Measurements from ENCODE around the gene MERTK. TPM values are rescaled to one million over a fixed set of nuclear protein-coding genes. Genes with fewer than 3 reads are reported as not detected.

MERTK gene
- total and polyA plus RNA-seq, 2 of the 8 experiments (the other 6 are each of a cell fraction or from before 2014, with no cell fraction given), result 6.5 to 7.0 TPM

DNA sequence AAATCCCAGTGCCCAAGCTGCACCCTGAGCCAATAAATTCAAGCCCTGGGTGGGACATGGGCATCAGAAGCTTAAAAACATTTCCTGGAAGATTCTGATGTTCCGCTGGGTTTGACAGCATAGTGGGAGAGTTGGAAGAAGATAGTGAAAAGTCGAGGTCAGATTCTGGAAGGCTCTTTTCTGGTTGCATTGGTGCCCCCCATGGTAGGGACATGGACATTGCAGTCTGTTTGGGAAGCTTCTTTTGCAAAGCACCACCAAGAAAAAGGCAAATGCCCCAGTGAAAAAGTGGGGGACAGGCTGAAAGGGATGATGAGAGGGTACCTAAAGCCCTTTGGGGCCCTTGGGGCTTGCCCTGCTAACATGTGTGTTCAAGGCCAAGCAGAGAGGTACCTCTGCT lies 21.0 kb downstream of the MERTK start:
- H3K4me2 ChIP-seq (ENCODE audit: insufficient read depth in 1 of 2, low read depth in 2 of 2, low read length in 2 of 2), result no peak overlapping the region

More for the DNA sequence above, 21.0 kb downstream of the MERTK start:
- Histone ChIP-seq H2BK120ac (replicated peaks; ENCODE audit: low read depth, low read length) (no peak overlapping the region), H3K27ac (ENCODE audit: low read depth, low read length) (no peak overlapping the region), H3K4me1 (replicated peaks in 1 of 4; ENCODE audit: control insufficient read depth in 3 of 4, insufficient read depth in 4 of 4, low read length in 3 of 4) (no peaks in the 10 kb centered on the region), H3K4ac (replicated peaks; ENCODE audit: insufficient read length, low read depth, low read length) (no peak overlapping the region), H3K4me3 (ENCODE audit: extremely low read depth in 1 of 4, insufficient read depth in 2 of 4, low read depth in 3 of 4, low read length in 4 of 4) (no peak overlapping the region), H3K14ac (ENCODE audit: insufficient read length) (no peak overlapping the region), H2BK5ac (ENCODE audit: low read depth, low read length) (no peak overlapping the region), H3K36me3 (ENCODE audit: control insufficient read depth in 2 of 4, insufficient read depth in 4 of 4, low read length in 3 of 4) (no peaks in the 10 kb centered on the region), H2BK15ac (ENCODE audit: low read length) (no peak overlapping the region), H3K79me1 (ENCODE audit: low read depth, low read length) (no peaks in the 10 kb centered on the region), H2AFZ (ENCODE audit: low read length) (no peak overlapping the region), H2BK20ac (ENCODE audit: low read length) (no peak overlapping the region), H3K23ac (ENCODE audit: insufficient read length) (no peak overlapping the region), H4K8ac (ENCODE audit: extremely low read depth, insufficient read depth, low read length) (no peak overlapping the region), H3K27me3 (replicated peaks in 1 of 4; ENCODE audit: control insufficient read depth in 3 of 4, extremely low read depth in 1 of 4, insufficient read depth in 3 of 4, low read length in 3 of 4) (no peaks in the 10 kb centered on the region), H3K23me2 (ENCODE audit: low read depth, low read length) (no peaks in the 10 kb centered on the region), H3K56ac (replicated peaks; ENCODE audit: insufficient read length, low read depth, low read length) (no peak overlapping the region), H3K9me3 (ENCODE audit: insufficient read depth in 2 of 2, low read depth in 1 of 2, low read length in 1 of 2) (no peaks in the 10 kb centered on the region), H3K79me2 (ENCODE audit: control insufficient read depth in 1 of 2, insufficient read depth in 2 of 2, low read length in 2 of 2) (no peaks in the 10 kb centered on the region), H3K9ac (replicated peaks in 1 of 4; ENCODE audit: extremely low read depth in 1 of 4, low read depth in 3 of 4, low read length in 3 of 4) (no peak overlapping the region), H4K5ac (ENCODE audit: insufficient read length, low read depth, low read length) (no peak overlapping the region), H4K20me1 (replicated peaks in 1 of 2; ENCODE audit: control insufficient read depth in 1 of 2, insufficient read depth in 2 of 2, low read length in 2 of 2) (no peaks in the 10 kb centered on the region), H2BK12ac (ENCODE audit: low read depth, low read length) (no peak overlapping the region), H2AK5ac (ENCODE audit: low read depth, low read length) (no peak overlapping the region), H3K18ac (ENCODE audit: extremely low read depth, low read length) (no peak overlapping the region), H4K91ac (replicated peaks; ENCODE audit: insufficient read length, low read length) (no peak overlapping the region)
- CTCF ChIA-PET (ENCODE audit: partially characterized antibody), result interaction anchor here (0.7 to 2.5 kb wide), 25 partner anchors 9 to 817 kb away, joined by 3 to 19 read pairs (median 5); no protein-coding TSS in a partner anchor
- TF ChIP-seq BCL11A (IDR thresholded peaks at IDR 0.05; ENCODE audit: low read depth in 2 of 2, low read length in 2 of 2), result no peak
- peak; percentile 54 to 59 for TF ChIP-seq RAD21 (IDR thresholded peaks at IDR 0.05 in 1 of 2, conservative IDR thresholded peaks at IDR 0.05 in 1 of 2; ENCODE audit: low read depth in 2 of 2, low read length in 2 of 2)
- no peak for TF ChIP-seq HDAC6 (IDR thresholded peaks at IDR 0.05; ENCODE audit: low read depth, low read length)
- TF ChIP-seq, protein P1, sequence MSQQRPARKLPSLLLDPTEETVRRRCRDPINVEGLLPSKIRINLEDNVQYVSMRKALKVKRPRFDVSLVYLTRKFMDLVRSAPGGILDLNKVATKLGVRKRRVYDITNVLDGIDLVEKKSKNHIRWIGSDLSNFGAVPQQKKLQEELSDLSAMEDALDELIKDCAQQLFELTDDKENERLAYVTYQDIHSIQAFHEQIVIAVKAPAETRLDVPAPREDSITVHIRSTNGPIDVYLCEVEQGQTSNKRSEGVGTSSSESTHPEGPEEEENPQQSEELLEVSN (IDR thresholded peaks at IDR 0.05), result no peak
- TF ChIP-seq TCF12 (IDR thresholded peaks at IDR 0.05; ENCODE audit: low read depth, low read length), result no peak
- TF ChIP-seq CTCF (IDR thresholded peaks at IDR 0.05; ENCODE audit: control extremely low read depth in 1 of 3, insufficient read depth in 1 of 3, low read depth in 1 of 3, low read length in 3 of 3), result peak; percentile 27 to 58 (median 41); a peak in 3 of 4 replicates
- POLR2A ChIA-PET (ENCODE audit: partially characterized antibody), result no interaction called here
- DNase-seq (ENCODE audit: low read depth in 1 of 2, low spot score in 2 of 2), result no peak
- 82% methylated on average over 2 of the region's 2 CpGs; no CpG with 5 or more reads in 1 of the 2 experiments for WGBS, 2 experiments (ENCODE audit: extremely low coverage in 1 of 2, insufficient coverage in 1 of 2, insufficient read length in 1 of 2, insufficient replicate concordance in 2 of 2, low coverage in 1 of 2, low lambda C conversion rate in 2 of 2, missing lambda C conversion rate in 1 of 2)
- no peak for FAIRE-seq

Data from H1 (cell line).